Activated gamma-delta T cell treated with Interleukin-2 at 50 U/mL for 16 hours (primary cell): ENCODE results near the gene PKP3.
"Not testable (repeated sequence)": the region's sequence is repeated elsewhere in the genome, so short reads cannot be mapped to it uniquely, and the experiment has no call there.

Experiments
- DNase-seq: peaks from one replicate; pipeline ENCODE4 v3.0.0-alpha.2; 2020

PKP3 gene

DNA sequence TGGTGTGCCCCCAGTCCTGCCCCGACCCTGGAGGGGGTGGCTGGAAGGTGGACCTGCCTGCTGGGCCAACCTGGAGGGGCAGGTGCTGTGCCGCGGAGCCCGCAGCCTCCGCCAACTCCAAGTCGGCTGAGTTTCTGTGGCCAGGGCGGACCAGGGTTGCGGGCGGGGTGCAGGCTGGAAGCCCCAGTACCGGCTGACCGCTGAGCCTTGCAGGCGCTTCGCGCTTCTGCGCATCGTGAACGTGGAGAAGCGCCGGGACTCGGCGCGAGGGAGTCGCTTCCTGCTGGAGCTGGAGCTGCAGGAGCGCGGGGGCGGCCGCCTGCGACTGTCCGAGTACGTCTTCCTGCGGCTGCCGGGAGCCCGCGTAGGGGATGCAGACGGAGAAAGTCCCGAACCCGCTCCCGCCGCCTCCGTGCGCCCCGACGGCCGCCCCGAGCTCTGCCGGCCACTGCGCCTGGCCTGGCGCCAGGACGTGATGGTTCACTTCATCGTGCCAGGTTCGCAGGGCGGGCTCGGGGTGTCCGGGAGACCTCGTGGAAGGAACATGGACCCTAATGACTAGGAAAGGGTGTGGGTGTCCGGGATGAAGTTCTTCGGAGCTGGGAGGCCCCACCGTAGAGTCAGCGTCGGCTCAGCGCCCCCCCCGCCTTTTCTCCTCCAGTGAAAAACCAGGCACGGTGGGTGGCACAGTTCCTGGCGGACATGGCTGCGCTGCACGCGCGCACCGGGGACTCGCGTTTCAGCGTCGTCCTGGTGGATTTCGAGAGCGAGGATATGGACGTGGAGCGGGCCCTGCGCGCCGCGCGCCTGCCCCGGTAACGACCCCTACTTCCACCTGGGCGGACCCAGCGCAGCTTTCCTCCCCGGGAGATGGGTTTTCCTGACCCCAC, 14.6 kb upstream of the PKP3 start:
- no peak for DNase-seq

DNA sequence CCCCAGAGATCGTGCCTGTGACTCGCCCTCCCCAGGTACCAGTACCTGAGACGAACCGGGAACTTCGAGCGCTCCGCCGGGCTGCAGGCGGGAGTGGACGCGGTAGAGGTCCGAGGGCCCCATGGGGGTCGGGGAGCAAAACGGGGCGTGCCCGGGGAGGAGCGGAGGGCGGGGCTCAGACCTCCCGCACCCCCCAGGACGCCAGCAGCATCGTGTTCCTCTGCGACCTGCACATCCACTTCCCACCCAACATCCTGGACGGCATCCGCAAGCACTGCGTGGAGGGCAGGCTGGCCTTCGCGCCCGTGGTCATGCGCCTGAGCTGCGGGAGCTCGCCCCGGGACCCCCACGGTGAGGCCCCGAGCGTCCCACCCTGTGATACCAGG, 13.9 kb upstream of the PKP3 start:
- DNase-seq, result no peak

GRCh38 chr11:380491-380890, 13.5 kb upstream of the PKP3 start:
- DNase-seq, result no peak

DNA sequence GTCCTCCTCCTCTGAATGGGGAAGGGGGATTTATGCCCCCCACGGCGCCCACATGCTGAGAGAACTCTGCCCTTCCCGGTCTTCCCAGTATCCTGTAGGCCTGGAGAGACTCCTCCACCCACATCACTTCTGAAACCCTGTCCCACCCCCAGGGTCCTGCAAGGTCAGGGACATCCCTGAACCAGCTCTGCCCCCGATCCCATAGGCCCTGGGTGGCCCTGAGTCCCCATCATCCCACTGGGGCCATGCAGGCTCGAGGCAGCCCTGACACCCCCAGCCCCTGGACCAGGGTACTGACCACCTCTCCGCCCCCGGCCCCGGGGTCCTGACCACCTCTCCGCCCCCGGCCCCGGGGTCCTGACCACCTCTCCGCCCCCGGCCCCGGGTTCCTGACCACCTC, 13.0 kb upstream of the PKP3 start:
- no peak for DNase-seq

- DNase-seq, result no peak
These were observed 12.4 kb upstream of the PKP3 start for GRCh38 chr11:381501-382072.

- DNase-seq, result no peak
These were observed 11.9 kb upstream of the PKP3 start for GRCh38 chr11:382081-382629.

GRCh38 chr11:383431-383830, 10.6 kb upstream of the PKP3 start:
- no peak for DNase-seq

DNA sequence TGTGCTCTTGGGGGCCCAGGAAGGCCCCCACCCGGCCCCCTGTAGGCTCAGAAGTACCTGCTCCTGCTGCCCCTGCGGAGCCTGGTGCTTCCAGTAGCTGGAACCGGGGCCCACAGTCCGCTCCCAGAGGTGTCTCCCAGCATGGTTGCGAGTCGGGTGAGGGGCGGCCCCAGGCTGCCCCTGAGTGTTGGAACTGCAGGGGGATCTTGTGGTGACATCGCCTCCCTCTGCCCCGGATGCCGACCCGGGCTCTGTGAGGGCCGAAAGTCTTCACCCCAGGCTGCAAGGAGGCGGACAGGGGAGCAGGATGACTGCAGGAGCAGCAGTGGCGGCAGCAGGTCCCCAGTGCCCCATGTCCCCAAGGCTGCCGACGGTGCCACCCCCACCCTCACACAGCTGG, 9.5 kb upstream of the PKP3 start:
- DNase-seq, result no peak

GRCh38 chr11:385594-386351, 8.2 kb upstream of the PKP3 start:
- DNase-seq, result no peak

- no peak for DNase-seq
These were observed 7.5 kb upstream of the PKP3 start for GRCh38 chr11:386483-386882.

- no peak for DNase-seq
These were observed 6.7 kb upstream of the PKP3 start for GRCh38 chr11:387193-387793.

DNA sequence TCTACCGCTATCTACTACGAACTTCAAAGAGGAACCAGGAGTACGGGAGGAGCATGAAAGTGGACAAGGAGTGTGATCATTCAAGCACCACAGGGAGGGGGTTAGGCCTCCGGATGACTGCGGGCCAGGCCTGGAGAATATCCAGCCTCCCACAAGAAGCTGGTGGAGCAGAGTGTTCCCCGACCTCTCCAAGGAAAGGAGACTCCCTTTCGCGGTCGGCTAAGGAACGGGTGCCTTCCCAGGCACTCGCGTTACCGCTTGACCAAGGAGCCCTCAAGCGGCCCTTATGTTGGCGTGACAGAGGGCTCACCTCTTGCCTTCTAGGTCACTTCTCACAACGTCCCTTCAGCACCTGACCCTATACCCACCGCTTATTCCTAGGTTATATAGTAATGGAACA, 4.6 kb upstream of the PKP3 start:
- DNase-seq, result not testable (repeated sequence)

DNA sequence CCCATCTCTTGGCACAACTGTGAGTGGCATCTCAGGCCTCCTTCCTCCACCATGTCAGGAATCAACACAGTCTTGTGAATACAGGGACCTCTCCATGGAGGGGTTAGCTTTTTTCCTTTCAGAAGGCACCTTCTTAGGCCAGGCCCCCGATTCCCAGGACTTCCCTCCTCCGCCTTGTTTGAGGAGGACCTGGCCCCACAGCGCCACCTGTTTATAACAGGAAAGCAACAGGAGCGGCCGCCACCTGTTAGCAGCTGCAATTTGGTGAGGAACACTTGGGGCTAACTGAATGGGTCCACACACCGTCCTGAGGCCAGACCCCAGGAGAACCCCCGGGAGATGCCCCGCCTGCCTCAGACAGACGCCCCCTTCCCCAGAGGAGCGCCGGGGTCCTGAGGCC, 3.8 kb upstream of the PKP3 start:
- no peak for DNase-seq

DNA sequence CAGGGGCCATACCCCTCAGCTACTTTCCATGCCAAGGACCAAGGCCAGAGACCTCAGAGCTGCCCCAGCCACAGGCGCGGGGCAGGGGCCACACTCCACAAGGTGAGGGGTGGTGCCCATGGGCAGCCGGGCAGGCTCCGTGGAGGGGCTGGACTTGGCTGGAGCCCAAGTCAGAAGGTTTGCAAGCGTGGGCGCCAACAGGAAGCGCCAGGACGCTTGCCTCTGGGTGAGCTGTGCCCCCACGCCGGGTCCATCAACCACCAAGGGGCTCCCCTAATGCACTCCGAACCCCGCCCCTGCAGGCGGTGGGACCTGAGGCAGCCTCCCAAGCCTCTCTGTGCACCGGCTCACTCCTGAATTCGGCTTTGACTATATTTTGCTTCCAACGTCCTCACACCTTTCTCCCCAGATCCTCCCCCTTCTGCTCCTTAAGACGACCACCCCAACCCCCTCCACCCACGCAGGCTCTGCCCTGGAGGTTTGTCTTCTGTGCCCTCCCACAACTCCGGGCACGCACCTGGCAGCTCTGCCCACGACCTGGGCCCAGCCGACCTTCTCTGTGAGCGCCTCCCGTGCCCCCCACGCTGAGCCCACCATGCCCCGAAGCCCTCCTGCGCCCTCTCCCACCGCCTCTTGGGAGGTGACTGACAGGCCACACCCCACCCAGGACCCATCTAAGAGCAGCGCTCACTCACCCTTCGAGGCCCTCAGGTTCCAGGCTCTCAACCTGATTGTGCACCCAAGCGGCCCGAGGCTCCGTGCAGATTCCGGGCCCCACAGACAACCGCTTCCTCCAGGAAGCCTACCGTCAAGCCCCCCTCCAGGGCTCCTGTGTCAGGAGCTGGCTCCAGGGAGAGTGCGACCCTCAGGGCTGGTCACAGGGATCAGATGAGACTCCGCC, 2.6 kb upstream of the PKP3 start:
- DNase-seq, result no peak

DNA sequence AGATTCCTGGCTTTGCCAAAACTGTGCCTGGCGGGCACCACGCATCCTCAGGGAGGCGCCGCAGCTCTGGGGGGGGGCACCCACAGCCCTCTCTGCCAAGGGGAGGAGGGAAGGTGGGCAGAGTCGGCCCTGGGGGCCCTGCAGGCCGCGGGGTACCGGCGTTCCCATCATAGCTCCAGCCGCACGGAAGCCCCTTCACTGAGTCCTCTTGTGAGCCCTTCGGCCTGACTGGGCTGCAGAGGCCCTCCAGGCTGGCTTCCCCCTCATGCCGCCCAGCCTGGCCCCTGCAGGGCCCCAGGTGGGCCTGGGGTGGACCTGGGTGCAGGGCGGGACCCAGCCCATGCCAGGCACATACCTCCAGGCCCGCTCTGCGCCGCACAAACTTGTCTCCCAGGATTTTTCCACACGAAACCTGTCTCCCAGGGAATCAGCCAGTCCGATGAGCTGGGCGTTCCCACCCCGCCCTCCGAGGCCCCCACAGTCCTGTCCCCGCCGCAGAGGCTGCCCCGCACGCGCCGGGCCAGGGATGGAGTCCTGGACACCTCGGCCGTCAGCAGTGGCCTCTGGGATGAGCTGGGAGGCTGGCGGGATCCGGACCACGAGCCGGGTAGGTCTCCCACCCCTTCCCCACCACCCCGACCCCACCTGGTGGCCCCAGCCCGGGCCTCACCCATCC, 1.8 kb upstream of the PKP3 start:
- no peak for DNase-seq

DNA sequence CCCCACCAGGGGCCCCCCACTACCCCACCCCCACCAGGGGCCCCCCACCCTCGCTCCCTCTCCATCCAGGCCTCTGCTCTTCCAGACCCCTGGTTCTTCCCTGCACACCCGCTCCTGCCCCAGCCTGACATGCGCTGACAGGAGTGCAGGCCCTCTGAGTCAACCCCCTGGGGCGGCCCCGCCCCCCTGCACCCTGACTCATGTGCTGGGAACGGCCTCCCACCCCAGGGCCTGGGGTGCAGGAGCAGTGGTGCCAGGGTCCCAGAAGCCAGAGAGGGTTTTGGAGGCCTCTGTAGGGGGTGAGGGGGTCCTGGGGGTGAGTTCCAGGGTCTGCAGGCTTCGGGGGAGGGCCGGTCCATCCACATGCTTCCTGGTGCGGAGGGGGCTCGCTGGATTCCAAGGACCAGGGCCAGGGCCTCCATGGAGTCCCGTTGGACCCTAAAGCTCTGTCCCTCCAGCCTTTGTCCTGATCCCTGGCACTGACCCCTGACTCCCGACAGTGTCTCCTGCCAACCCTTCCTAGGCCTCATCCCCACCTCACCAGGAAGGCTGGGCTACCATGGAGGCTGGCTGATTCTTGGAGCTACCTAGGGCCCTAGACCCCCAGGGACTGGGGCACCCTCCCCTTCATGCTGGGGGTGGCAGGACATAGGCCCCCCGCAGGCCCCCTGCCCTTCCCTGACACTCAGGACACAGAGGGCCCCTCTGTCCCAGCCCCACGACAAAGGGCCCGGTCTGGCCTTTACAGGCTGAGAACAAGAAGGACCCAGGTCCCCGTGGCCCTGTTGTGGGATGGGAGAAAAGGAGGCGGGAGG, 583 bp upstream of the PKP3 start:
- DNase-seq, result no peak

- no peak for DNase-seq
These were observed 1.0 kb downstream of the PKP3 start for GRCh38 chr11:394858-395655.

DNA sequence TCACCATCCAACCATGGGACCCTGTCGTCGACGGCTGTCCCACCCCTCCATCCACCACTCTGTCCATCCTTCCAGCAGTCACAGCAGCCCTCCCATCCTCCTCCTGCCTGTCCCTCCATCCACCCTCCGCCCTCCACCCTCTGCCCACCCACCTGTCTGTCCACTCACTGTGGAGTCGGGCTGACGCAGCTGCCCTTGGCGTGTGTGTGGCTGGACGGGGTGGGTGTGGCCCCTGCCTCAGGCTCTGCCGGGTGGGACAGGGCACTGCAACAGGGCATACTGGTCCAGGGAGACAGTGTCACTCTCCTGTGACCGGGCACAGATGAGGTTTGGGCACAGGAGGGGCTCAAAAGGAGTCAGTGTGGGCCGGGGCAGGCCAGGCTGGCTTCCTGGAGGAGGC, 1.9 kb downstream of the PKP3 start:
- no peak for DNase-seq

DNA sequence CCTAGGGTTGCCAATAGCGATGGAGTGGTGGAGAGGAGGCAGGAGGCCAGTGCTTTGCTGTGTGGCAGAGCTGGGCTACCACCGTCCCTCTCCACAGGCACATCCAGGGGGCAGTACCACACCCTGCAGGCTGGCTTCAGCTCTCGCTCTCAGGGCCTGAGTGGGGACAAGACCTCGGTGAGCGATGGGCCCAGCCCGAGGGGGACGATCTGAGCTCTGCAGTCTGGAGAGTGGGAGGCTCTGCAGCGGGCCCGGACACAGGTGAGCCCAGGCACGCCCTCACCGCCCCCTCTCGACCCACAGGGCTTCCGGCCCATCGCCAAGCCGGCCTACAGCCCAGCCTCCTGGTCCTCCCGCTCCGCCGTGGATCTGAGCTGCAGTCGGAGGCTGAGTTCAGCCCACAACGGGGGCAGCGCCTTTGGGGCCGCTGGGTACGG, 2.5 kb downstream of the PKP3 start:
- DNase-seq, result no peak
